Activated naive CD8-positive, alpha-beta T cell treated with anti-CD3 and anti-CD28 coated beads, Interleukin-2, amount 10 ng/mL, durations not matched to agents 7 days and 5 days (primary cell): ENCODE results near the gene CFC1B. TPM values are rescaled to one million over a fixed set of nuclear protein-coding genes. Genes with fewer than 3 reads are reported as not detected.
"Not testable (repeated sequence)": the region's sequence is repeated elsewhere in the genome, so short reads cannot be mapped to it uniquely, and the experiment has no call there.

Source experiments
- ATAC-seq: fragments of 150-1000 bp; cut with Tn5 transposase; one replicate; pipeline ENCODE4 v1.10.0; 2021; ENCODE audit warnings: low read depth, moderate library complexity
- POLR2A ChIA-PET: fragments of 350-600 bp; sonication (Branson Sonifier 250); formaldehyde crosslinking; loops from one replicate; lab custom pipeline; 2021; ENCODE audit warnings: antibody characterized with exemption; lab: Charles Lee
- DNase-seq: peaks from one replicate; pipeline ENCODE4 v3.0.0; 2021
- H3K27ac Mint-ChIP-seq: one replicate; pipeline ENCODE4 v1.8.0; 2022; ENCODE audit warnings: mild to moderate bottlenecking, mixed read lengths
- H3K27me3 Mint-ChIP-seq: one replicate; pipeline ENCODE4 v1.8.0; 2022; ENCODE audit warnings: mild to moderate bottlenecking, moderate library complexity, mixed read lengths
- H3K36me3 Mint-ChIP-seq: one replicate; pipeline ENCODE4 v1.8.0; 2021; ENCODE audit warnings: mild to moderate bottlenecking, mixed read lengths
- H3K4me1 Mint-ChIP-seq: one replicate; pipeline ENCODE4 v1.8.0; 2021; ENCODE audit warnings: mixed read lengths
- H3K4me3 Mint-ChIP-seq: one replicate; pipeline ENCODE4 v1.8.0; 2022; ENCODE audit warnings: mild to moderate bottlenecking, moderate library complexity, mixed read lengths
- H3K9me3 Mint-ChIP-seq: one replicate; pipeline ENCODE4 v1.8.0; 2021; ENCODE audit warnings: mixed read lengths
- total RNA-seq, 2 experiments: library from RNA; stranded (reverse); gene quantifications; one replicate each; pipeline ENCODE4 v1.2.3, GENCODE V29; 2021

Gene CFC1B
- total RNA-seq, result not detected

- DNase-seq, H3K27ac Mint-ChIP-seq, H3K4me3 Mint-ChIP-seq, H3K9me3 Mint-ChIP-seq, POLR2A ChIA-PET, H3K27me3 Mint-ChIP-seq, H3K36me3 Mint-ChIP-seq, H3K4me1 Mint-ChIP-seq, ATAC-seq: not testable (repeated sequence)
Measured at GRCh38 chr2:130520992-130521391, at the start of gene CFC1B. Gene CFC1B, plus strand, starts transcription at chr2:130521222. Its CDS starts 263 bp downstream, at chr2:130521485.

GRCh38 chr2:130491073-130491472 lies 29.9 kb upstream of the CFC1B start:
- H3K36me3 Mint-ChIP-seq, H3K27me3 Mint-ChIP-seq, ATAC-seq, H3K27ac Mint-ChIP-seq, H3K4me1 Mint-ChIP-seq, H3K4me3 Mint-ChIP-seq, POLR2A ChIA-PET, DNase-seq, H3K9me3 Mint-ChIP-seq: not testable (repeated sequence)

DNA sequence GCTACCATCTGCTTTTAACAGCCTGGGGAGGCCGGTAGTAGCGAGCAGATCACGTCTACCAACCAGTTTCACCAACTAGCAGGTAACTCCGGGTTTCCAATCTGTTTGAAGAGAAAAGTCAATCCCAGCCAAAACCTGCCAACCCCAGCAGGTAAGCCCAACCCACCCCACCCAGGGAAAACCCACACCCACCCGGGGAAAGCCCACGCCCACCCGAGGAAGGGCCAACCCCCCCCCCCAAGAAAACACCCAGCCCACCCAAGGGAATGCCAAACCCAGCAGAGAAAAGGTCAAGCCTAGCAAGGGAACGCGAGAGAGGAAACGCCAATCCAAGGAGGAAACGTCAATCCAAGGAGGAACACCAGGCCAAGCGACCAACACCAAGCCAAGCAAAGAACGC lies 11.8 kb upstream of the CFC1B start, which contains the start of gene POTEI:
Gene POTEI, minus strand, starts transcription at position 101 of the 400 bp plus-strand sequence. Its CDS starts 93 bp downstream, at position 8.
- H3K9me3 Mint-ChIP-seq, DNase-seq, H3K4me1 Mint-ChIP-seq, H3K27ac Mint-ChIP-seq, H3K4me3 Mint-ChIP-seq, H3K27me3 Mint-ChIP-seq, H3K36me3 Mint-ChIP-seq, ATAC-seq, POLR2A ChIA-PET: not testable (repeated sequence)

DNA sequence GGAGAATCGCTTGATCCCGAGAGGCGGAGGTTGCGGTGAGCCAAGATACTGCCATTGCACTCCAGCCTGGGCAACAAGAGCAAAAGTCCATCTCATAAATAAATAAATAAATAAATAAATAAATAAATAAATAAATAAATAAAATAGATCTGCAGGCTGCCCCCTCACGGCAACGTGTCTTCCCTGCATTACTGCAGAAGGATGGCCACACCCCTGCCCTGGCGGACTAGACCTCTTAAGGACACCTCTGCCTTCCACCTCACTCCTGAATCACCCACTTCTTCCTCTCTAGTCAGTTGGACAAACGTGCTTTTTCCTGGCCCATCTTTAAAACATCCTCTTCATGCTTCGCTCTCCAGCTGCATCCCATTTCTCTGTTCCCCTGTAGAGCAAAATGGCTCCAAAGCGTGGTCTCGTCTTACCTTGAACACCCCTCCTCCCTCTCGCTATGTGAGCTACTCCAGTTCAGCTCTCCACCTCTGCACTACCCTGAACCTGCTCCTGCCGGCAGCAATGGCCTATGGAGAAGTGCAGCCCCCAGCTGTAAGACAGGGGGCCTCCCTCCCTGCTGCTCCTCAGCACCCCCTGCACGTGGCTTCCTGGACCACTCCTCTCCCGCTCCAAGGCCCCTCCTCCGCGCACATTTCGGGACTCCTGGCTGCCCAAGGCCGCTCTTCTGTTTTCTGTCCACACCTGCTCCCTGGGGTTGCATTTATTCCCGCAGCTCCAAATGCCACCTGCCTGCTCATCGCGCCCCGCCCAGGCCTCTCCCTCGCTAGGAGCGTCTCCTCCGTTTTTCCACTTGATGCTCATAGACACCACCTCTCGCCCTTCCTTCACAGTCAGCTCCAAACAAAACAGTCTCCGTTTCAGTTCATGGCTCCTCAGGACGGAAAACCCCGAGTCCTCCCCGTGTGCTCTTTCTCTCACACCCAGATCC lies 9.9 kb upstream of the CFC1B start:
- H3K36me3 Mint-ChIP-seq, H3K27ac Mint-ChIP-seq, ATAC-seq, H3K9me3 Mint-ChIP-seq, H3K4me1 Mint-ChIP-seq, POLR2A ChIA-PET, H3K4me3 Mint-ChIP-seq, DNase-seq, H3K27me3 Mint-ChIP-seq: not testable (repeated sequence)

- H3K27me3 Mint-ChIP-seq, H3K4me1 Mint-ChIP-seq, DNase-seq, ATAC-seq, H3K9me3 Mint-ChIP-seq, H3K36me3 Mint-ChIP-seq, POLR2A ChIA-PET, H3K4me3 Mint-ChIP-seq, H3K27ac Mint-ChIP-seq: not testable (repeated sequence)
Measured at GRCh38 chr2:130511747-130512451, 9.1 kb upstream of the CFC1B start.

GRCh38 chr2:130518516-130519106 lies 2.4 kb upstream of the CFC1B start:
- H3K4me1 Mint-ChIP-seq, H3K36me3 Mint-ChIP-seq, H3K27ac Mint-ChIP-seq, H3K27me3 Mint-ChIP-seq, DNase-seq, H3K4me3 Mint-ChIP-seq, POLR2A ChIA-PET, H3K9me3 Mint-ChIP-seq, ATAC-seq: not testable (repeated sequence)

GRCh38 chr2:130522390-130522789 lies 1.4 kb downstream of the CFC1B start:
- H3K4me3 Mint-ChIP-seq, H3K27ac Mint-ChIP-seq, H3K4me1 Mint-ChIP-seq, H3K9me3 Mint-ChIP-seq, POLR2A ChIA-PET, H3K36me3 Mint-ChIP-seq, ATAC-seq, H3K27me3 Mint-ChIP-seq, DNase-seq: not testable (repeated sequence)

GRCh38 chr2:130527365-130527967 lies 6.4 kb downstream of the CFC1B start:
- ATAC-seq, H3K9me3 Mint-ChIP-seq, H3K27ac Mint-ChIP-seq, H3K4me1 Mint-ChIP-seq, H3K4me3 Mint-ChIP-seq, DNase-seq, H3K36me3 Mint-ChIP-seq, H3K27me3 Mint-ChIP-seq, POLR2A ChIA-PET: not testable (repeated sequence)

DNA sequence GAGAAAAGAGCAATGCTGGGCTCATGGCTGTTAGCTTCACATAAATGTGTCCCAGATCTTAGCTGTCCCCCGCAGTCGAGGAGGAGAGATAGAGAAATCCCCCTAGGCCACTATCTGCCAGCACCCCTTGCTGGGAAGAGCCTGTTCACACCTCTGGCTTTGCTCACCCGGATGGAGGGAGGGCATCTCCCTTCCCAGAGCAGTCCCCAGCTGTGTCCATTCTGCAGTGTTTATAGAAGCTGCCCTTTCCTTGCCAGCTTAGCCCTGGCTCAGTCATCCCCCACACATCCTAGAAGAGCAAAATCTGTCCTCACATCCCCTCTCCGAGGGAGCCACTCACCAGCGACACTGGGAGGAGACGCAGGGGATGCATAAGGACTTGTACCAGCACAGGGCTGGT lies 8.5 kb downstream of the CFC1B start:
- POLR2A ChIA-PET, result not testable (repeated sequence)

GRCh38 chr2:130530212-130530611 lies 9.2 kb downstream of the CFC1B start:
- ATAC-seq, H3K27me3 Mint-ChIP-seq, H3K36me3 Mint-ChIP-seq, POLR2A ChIA-PET, H3K4me1 Mint-ChIP-seq, DNase-seq, H3K4me3 Mint-ChIP-seq, H3K27ac Mint-ChIP-seq, H3K9me3 Mint-ChIP-seq: not testable (repeated sequence)

More for the DNA sequence above, 8.5 kb downstream of the CFC1B start:
- H3K27me3 Mint-ChIP-seq, H3K4me3 Mint-ChIP-seq, H3K4me1 Mint-ChIP-seq, H3K9me3 Mint-ChIP-seq, H3K36me3 Mint-ChIP-seq, H3K27ac Mint-ChIP-seq, ATAC-seq, DNase-seq: not testable (repeated sequence)

- H3K9me3 Mint-ChIP-seq, H3K4me1 Mint-ChIP-seq, H3K36me3 Mint-ChIP-seq, ATAC-seq, H3K27me3 Mint-ChIP-seq, POLR2A ChIA-PET, DNase-seq, H3K4me3 Mint-ChIP-seq, H3K27ac Mint-ChIP-seq: not testable (repeated sequence)
Measured at GRCh38 chr2:130531225-130531624, 10.2 kb downstream of the CFC1B start.

GRCh38 chr2:130531672-130532071 lies 10.7 kb downstream of the CFC1B start:
- H3K4me1 Mint-ChIP-seq, DNase-seq, H3K36me3 Mint-ChIP-seq, H3K4me3 Mint-ChIP-seq, ATAC-seq, H3K9me3 Mint-ChIP-seq, H3K27ac Mint-ChIP-seq, H3K27me3 Mint-ChIP-seq, POLR2A ChIA-PET: not testable (repeated sequence)

GRCh38 chr2:130536654-130537053 lies 15.6 kb downstream of the CFC1B start:
- H3K9me3 Mint-ChIP-seq, H3K36me3 Mint-ChIP-seq, H3K27me3 Mint-ChIP-seq, H3K27ac Mint-ChIP-seq, DNase-seq, H3K4me3 Mint-ChIP-seq, POLR2A ChIA-PET, H3K4me1 Mint-ChIP-seq, ATAC-seq: not testable (repeated sequence)
